ENCODE measurements around the gene STX3. TPM values are rescaled to one million over a fixed set of nuclear protein-coding genes. Genes with fewer than 3 reads are reported as not detected.

Gene STX3
- total RNA-seq = 31.8 TPM

- peak; percentile 75 for DNase-seq (ENCODE audit: low spot score)
Observed at GRCh38 chr11:59754859-59755700, at the start of gene STX3. Gene STX3, plus strand, starts transcription at chr11:59755376. Its CDS starts 230 bp downstream, at chr11:59755606.

- DNase-seq (ENCODE audit: low spot score) = peak; percentile 64
Observed at GRCh38 chr11:59706518-59707285, 48.5 kb upstream of the STX3 start.

- DNase-seq (ENCODE audit: low spot score) = no peak
Observed at GRCh38 chr11:59707371-59707770, 47.8 kb upstream of the STX3 start.

GRCh38 chr11:59708537-59708936, 46.6 kb upstream of the STX3 start:
- no peak for DNase-seq (ENCODE audit: low spot score)

- no peak for DNase-seq (ENCODE audit: low spot score)
Observed at GRCh38 chr11:59710136-59710847, 44.9 kb upstream of the STX3 start.

GRCh38 chr11:59713745-59714144, 41.4 kb upstream of the STX3 start, which contains the start of gene OR10V1:
Gene OR10V1, minus strand, starts transcription at chr11:59713845. Its CDS starts 0 bp downstream, at chr11:59713845.
- DNase-seq (ENCODE audit: low spot score) = no peak

GRCh38 chr11:59716051-59716450, 39.1 kb upstream of the STX3 start:
- no peak for DNase-seq (ENCODE audit: low spot score)

GRCh38 chr11:59719556-59719955, 35.6 kb upstream of the STX3 start:
- no peak for DNase-seq (ENCODE audit: low spot score)

GRCh38 chr11:59724066-59724465, 31.1 kb upstream of the STX3 start:
- no peak for DNase-seq (ENCODE audit: low spot score)

- DNase-seq (ENCODE audit: low spot score) = no peak
Observed at GRCh38 chr11:59727426-59727825, 27.8 kb upstream of the STX3 start.

- DNase-seq (ENCODE audit: low spot score) = no peak
Observed at GRCh38 chr11:59728154-59728553, 27.0 kb upstream of the STX3 start.

GRCh38 chr11:59728913-59729312, 26.3 kb upstream of the STX3 start:
- no peak for DNase-seq (ENCODE audit: low spot score)

GRCh38 chr11:59729834-59730233, 25.3 kb upstream of the STX3 start:
- no peak for DNase-seq (ENCODE audit: low spot score)

- DNase-seq (ENCODE audit: low spot score) = no peak
Observed at GRCh38 chr11:59730896-59731565, 24.1 kb upstream of the STX3 start.

- no peak for DNase-seq (ENCODE audit: low spot score)
Observed at GRCh38 chr11:59746111-59746510, 9.1 kb upstream of the STX3 start.

- DNase-seq (ENCODE audit: low spot score) = peak; percentile 89
Observed at GRCh38 chr11:59753650-59754493, 1.3 kb upstream of the STX3 start.

GRCh38 chr11:59754494-59754858, 700 bp upstream of the STX3 start:
- no peak for DNase-seq (ENCODE audit: low spot score)

GRCh38 chr11:59755701-59756557, 753 bp downstream of the STX3 start:
- DNase-seq (ENCODE audit: low spot score) = peak; percentile 85

GRCh38 chr11:59756558-59756840, 1.3 kb downstream of the STX3 start:
- no peak for DNase-seq (ENCODE audit: low spot score)

GRCh38 chr11:59756845-59757244, 1.7 kb downstream of the STX3 start:
- DNase-seq (ENCODE audit: low spot score) = peak; percentile 57
